Left renal pelvis (tissue), 4 donors: ENCODE results near the gene SMKR1. TPM values are rescaled to one million over a fixed set of nuclear protein-coding genes. Genes with fewer than 3 reads are reported as not detected.
"Not testable (repeated sequence)": the region's sequence is repeated elsewhere in the genome, so short reads cannot be mapped to it uniquely, and the experiment has no call there.

Experiments used
- DNase-seq, 4 donors: peaks; one replicate each; pipeline ENCODE4 v3.0.0-alpha.2; 2013; ENCODE audit warnings: low read depth in 4 of 4, low spot score in 3 of 4
- polyA plus RNA-seq, 4 donors: library from polyadenylated mRNA; unstranded; fragments of 120-200 nt; gene quantifications; one replicate each; pipeline ENCODE4 v1.2.1, GENCODE V29; 2013; ENCODE audit not compliant: insufficient read length in 4 of 4

The SMKR1 gene
- polyA plus RNA-seq, 4 donors, result 0.86 to 4.4 (median 3.5) TPM

DNA sequence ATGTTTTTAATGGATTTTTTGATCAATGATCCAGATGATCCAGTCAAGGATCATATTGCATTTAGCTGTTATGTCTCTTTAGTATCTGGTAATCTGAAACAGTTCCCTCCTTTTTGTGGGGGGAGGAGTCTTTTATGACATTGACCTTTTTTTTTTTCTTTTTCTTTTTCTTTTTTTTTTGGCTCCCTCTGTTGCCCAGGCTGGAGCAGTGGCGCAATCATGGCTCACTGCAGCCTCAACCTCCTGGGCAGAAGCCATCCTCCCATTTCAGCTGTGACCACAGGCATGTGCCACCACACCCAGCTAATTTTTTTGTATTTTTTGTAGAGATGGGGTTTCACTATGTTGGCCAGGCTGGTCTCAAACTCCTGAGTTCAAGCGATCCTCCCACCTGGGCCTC lies 22.1 kb downstream of the SMKR1 start:
- DNase-seq, result not testable (repeated sequence)

DNA sequence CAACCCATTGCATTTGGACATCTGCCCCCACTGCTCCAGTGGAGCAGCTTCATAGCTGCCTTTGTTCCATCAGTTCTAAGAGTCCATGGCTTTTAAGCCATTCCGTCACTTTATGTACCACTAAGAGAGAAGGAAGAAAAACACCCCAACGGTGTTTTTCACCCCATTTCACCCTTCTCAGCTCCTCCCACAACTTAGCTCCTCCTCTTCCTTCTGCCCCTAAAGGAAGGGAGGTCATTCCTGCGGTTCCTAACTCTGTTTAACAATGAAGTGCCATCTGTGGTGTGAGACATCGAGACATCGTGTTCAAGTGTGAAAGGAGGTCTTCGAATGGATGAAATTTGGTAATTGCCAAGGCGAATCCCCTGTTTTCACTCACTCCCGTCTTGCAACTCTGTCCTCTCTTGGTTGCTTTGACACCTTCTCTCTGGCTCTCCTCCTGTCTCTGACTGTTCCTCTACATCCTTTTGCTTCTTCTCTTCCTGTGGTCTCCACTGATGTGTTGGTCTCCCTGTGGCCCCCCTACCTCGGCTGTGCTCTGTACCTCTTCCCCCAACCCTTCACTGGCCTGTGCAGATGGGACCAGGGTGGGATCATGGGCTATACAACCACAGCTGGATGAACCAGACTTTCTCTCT lies 23.0 kb downstream of the SMKR1 start:
- DNase-seq, result no peak

DNA sequence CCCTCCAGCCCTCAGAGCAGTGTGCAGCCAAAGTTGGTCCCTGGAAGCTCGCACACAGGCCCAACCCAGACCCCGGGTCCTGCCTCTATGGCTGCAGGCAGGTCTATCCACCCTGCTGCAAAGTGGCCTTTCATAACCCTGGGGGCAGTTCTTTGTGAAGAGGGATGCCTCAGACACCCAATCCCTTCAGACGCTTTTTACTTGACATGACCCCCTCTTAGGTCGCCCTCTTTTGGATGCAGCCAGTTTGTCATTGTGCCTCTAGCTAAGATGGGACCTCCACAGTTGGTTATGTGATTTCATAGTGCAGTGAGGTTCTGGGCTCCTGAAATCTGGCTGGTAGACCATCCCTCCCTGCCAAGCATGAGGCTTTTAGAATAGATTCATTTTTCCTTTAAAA lies 27.3 kb downstream of the SMKR1 start:
- no peak for DNase-seq

DNA sequence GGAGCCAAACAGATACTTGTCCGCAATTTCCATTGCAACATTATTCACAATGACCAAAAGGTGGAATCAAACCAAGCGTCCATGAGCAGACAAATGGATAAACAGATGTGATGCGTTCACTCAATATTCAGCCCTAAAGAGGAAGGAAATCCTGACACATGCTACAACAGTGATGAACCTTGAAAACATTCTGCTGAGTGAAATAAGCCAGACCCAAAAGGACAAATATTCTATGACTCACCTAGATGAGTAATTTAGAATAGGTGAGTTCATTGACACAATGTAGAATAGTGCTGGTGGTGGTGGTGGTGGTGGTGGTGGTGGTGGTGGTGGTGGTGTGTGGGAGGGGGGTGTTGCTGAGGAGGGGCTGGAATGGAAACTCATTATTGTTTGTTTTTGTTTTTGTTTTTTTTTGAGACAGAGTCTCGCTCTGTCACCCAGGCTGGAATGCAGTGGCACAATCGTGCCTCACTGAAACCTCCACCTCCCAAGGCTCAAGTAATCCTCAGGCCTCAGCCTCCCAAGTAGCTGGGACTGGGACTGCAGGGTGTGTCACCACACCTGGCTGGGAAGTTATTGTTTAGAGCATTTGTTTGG lies 28.6 kb downstream of the SMKR1 start:
- no peak for DNase-seq

DNA sequence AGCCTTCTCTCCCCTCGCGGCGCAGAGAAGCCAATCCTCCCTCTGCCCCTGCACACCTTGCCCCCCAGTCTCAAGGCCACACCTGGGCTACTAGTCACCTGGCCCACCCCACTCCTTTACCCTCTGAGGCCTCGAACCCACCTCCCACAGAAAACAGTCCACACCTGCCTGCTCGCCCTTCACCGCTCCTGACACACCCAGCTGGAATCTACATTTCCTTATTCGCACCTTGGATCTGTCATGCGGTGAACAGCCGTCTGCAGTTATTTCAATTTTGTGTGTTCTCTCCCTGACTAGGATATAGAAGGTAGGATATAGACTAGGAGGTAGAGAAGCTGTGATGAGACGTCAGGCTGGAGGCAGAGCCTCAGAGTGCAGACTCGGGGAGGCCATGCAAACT lies 29.4 kb downstream of the SMKR1 start:
- DNase-seq, result no peak

DNA sequence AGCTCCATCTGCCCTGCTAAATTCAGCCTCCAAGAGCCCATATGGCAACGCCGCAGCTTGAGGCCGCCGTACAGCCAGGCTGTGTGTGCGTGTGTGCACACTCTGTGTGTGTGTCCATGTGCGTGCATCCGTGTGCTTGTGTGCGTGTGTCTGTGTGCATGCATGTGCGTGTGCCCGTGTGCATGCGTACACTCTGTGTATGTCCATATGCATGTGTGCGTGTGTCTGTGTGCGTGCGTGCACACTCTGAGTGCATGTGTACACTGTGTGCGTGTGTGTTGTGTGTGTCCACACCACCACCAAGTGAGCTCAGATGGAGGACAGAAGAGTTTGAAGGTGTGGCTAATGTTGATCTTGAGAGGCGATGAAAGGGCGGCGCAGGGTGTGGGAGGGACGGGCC lies 30.0 kb downstream of the SMKR1 start:
- no peak for DNase-seq

DNA sequence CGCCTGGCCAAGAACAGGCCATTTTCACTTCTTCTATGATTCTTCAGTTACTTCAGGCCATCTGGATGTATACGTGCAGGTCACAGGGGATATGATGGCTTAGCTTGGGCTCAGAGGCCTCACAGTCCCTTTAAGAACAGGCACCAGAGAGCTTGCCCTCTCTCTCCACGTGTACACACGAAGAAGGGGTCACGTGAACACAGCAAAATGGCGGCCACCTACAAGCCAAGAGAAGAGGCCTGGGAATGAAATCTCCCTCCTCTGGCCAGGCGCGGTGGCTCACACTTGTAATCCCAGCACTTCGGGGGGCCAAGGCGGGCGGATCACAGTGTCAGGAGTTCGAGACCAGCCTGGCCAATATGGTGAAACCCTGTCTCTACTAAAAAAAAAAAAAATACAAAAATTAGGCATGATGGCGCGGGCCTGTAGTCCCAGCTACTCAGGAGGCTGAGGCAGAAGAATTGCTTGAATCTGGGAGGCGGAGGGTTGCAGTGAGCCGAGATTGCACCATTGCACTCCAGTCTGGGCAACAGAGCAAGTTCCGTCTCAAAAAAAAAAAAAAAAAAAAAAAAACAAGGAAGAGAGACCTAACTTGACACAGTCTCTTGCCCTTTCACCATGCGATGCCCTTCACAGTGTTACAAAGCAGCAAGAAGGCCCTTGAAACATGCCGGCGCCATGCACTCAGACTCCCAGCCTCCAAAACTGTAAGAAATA lies 32.4 kb downstream of the SMKR1 start:
- not testable (repeated sequence) for DNase-seq

DNA sequence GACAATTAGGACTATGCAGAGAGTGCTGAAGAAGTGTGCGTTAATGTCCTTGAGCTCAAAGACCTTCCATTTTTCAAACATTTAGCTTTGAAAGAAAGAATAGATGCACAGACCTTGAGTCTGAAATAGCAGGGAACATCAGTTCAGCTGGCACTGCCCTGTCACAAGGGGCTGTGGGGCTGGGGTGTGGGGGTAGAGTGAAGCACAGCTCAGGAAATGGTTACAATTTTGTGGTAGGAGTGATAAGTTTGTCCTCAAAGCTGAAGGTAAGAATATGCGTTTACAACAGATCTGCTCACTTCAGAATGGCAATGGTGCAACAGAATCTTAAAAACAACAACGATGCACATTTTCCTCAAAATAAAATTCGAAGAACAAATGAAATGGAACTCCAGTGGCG lies 33.6 kb downstream of the SMKR1 start:
- no peak for DNase-seq

DNA sequence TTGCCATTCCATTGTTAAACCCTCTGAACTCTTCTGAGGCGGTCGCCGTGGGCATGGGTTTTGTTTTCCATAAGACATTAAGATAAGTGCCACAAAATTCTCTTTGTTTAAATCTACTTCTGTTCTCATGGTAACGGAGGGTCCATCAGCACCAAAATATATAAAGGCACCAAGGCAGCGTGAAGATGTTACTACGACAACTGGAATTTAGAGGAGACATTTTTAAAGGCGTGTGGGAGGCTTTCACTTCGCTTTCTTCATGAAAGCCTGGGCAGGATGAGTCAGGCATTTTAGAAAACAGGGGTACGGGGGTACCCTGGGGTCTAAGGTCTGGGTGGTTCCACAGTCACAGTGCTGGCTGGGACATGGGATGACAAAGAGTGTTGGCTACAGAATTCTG lies 34.0 kb downstream of the SMKR1 start:
- DNase-seq, result no peak

DNA sequence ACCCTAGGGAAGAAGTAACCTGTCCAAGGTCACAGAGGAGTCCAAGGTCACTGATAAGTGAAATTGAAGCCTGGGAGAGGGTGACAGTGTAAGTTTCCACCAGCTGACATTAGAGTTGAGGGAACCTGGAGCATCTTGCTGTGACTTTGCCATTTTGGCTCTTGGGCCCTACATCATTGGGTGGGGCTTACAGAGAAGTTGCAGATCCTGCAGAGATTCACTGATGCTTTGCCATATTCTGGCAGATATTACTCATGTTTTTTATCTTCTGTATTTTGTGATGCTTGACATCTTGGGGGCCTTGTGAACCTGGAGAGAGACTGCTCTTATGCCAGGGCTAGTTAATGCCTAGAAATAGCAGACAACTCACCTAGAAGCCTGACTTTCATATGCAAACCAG lies 36.5 kb downstream of the SMKR1 start:
- DNase-seq, result no peak

DNA sequence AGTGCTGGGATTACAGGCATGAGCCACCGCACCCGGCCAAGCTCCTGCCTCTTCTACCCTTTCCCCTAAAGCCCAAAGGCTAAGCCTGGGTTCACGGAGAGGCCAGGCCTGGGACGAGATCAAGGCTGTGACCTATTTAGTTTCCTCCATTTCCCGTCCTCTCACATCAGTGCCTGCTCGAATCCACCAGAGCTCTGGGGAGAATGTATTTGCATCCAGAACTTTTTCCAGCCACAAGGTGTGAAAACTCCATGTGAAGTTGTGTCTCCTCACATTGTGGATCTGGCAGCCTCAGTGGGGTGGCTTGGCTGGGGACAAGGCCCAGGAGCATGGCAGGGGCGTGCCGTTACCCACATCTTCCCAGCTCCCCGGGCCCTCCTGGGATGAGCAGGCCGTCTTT lies 38.0 kb downstream of the SMKR1 start:
- DNase-seq, result no peak

DNA sequence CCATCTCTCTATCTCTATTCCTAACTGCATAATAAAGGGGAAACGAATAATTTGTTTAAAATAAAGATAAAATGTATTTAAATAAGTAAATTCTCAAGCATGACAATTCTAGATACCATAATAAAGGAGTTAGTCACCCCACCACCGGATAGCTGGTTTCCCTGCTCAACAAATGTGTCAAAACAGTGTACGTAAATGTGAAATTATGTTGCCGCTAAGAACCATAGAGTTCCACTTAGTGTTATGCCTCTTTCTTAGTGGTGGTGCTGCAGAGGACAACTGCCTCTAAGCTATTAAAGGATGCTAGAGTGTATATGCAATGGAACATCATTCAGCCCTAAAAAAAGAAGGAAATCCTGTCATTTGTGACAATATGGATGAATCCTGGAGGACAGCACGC lies 42.4 kb downstream of the SMKR1 start:
- DNase-seq, result no peak

DNA sequence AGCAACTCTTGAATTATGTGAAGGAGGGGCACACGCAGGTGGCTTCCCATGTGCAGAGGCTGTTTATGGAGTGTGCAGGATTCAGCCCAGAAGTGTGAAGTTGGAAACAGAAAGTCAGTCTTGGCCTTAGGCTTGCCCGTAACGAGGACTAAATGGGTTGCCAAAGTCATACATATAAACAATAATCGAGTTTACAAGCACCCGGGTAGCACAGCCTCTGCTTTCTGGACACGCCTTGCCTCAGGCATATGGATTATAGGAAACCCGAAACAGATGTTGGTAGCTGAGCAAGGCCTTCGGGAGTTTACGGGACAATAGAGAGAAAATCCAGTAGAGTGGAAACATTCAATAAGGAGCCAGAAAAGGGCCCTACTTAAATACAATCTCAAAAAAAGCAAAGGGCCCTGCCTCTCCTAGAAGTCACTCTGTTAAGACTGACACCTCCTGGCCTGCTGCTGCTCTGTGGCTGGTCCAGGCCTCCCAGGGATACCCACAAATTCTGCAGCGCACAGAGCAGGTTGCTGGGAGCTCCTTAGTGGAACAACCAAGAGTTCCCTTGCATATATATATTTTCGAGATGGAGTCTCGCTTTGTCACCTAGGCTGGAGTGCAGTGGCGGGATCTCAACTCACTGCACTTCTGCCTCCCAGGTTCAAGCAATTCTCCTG lies 48.5 kb downstream of the SMKR1 start:
- DNase-seq, result no peak

DNA sequence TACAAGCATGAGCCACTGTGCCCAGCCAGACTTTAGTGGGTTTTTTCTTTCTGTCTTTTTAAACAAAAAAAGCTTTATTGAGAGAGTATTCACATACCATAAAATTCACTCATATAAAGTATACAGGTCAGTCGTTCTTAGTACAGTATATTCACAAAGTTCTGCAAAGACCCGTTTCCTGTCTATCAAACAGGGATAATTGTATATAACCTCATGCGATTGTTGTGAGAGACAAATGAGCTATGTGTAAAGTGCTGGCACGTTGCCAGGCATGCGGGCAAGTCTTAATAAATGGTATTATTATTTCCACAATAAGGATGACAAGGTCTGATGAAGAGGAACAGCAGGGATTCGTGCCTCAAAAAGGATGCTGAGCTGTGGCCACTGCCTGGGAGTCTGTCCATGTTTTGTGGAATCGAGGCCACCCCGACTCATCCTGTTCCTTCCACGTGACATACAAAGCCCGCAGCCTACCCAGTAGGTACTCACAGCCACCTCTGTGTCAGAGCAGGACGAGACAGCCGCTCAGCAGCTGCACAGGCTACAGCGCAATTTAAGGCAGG lies 51.6 kb downstream of the SMKR1 start:
- DNase-seq, result no peak

DNA sequence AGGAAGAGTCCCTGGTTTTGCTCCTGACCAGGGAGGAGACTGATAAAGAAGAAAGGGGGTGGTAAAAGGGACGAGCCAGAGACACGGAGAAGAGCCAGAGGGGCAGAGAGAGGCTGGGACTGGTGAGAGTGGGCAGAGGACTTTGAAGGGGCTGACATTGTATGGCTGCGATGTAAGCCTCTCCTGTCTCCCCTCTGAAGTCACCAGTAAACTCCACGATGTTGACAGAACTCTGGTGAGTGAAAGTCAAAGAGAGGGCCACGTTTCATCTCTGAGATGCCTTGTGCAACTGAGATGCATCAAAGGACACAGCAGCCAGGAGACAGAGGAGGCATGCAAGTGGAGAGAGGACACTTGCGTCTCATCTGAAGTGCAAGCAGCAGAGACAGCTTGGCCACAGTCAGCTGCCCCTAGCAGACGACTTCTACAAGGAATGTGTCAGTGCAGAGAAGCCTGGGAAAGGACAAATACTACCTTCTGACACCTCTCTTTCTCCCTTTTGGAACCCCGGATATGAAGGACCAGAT lies 54.3 kb downstream of the SMKR1 start:
- no peak for DNase-seq

DNA sequence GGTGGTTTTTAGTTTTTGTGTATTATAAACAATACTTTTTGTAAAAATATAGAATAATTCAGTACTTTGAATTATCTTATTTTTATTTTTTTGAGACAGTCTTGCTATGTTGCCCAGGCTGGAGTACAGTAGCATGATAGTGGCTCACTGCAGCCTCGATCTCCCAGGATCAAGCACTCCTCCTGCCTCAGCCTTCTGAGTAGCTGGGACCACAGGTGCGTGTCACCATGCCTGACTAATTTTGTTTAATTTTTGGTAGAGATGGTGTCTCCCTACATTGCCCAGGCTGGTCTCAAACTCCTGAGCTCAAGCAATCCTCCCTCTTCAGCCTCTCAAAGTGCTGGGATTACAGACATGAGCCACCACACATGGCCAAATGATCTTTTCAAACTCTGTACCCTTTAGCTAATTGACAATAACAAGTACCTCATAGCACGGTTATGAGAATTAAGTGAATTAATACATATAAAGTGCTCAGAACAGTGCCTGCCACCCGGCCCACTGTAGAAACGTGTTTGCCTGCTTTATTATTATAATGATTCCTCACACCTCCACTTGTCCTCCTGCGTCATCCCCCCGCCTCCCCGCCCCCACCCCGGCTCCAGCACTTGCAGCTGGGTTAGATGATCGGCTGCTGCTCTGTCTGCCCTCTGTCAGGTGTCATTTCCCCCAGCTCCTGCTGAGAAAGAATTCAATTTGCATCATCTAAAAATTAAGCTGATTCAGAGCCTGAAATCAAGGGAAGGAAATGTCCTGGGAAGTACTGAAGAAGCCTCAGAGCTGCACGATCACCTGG lies 55.6 kb downstream of the SMKR1 start:
- DNase-seq, result no peak

DNA sequence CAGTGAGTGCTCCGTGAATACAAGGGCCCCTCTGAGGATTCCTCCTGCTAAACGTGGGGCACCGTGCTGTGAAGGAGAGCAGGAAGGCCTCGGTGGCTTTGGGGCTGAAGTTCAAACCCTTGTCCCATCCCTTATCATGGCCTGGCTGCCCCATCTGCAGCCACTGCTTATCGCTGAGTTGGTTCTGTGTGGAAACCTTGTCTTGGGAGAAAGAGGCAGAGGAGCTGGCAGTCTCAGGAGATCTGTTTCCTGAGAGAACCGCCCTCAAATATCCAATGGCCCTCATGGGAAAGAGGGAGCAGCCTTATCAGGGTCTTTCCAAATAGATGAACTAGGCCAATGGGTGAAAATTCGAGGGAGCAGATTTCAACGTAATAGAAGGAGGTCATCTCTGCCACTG lies 57.2 kb downstream of the SMKR1 start:
- no peak for DNase-seq

DNA sequence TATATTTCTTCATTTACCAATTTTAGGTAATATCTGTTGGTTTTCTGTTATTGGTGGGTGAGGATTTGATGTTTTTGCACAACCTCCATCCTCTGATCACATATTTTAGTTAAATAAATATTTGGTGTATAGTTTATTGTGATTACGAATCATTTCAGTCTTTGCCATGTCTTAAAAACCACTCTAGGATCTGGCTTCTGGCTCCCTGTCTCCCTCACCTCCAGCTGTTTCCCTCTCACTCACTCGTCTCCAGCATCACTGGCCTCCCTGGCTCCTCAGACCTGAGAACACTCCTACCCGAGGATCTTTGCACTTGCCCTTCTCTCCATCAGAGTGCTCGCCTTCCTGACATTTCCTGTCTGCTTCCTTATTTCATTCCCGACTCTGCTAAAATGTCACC lies 58.5 kb downstream of the SMKR1 start:
- DNase-seq, result no peak

DNA sequence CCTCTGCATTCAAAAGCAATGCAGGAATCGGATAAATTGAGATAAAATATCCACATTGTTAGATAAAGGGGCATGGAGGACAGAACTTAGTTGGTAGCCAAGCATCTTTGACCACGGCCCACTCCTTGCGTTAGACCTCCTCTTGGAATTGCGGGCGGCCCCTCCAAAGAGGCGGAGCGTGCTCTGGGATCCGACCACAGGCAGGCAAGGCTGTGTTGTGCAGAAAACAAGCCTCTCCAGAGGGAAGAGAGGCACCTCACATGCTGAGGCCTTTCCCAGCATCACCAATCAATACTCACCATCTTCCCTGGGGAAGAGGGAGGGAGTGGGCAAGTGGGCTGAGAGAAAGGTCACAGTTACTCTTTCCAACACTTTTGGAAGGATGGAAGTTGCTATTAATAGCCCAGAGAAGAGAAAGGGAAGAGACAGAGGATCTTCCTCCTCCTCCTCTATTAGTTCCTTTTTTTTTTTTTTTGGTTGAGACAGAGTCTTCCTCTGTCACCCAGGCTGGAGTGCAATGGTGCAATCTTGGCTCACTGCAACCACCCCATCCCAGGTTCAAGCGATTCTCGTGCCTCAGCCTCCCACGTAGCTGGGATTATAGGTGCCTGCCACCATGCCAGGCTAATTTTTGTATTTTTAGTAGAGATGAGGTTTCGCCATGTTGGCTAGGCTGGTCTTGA lies 59.5 kb downstream of the SMKR1 start:
- no peak for DNase-seq
